CD4-positive, alpha-beta T cell treated with Interleukin-17A for 1 hour (primary cell): ENCODE data around the gene PPARA.

Experiments used
- DNase-seq: peaks from one replicate; pipeline ENCODE4 v3.0.0-alpha.2; 2020

PPARA gene

DNA sequence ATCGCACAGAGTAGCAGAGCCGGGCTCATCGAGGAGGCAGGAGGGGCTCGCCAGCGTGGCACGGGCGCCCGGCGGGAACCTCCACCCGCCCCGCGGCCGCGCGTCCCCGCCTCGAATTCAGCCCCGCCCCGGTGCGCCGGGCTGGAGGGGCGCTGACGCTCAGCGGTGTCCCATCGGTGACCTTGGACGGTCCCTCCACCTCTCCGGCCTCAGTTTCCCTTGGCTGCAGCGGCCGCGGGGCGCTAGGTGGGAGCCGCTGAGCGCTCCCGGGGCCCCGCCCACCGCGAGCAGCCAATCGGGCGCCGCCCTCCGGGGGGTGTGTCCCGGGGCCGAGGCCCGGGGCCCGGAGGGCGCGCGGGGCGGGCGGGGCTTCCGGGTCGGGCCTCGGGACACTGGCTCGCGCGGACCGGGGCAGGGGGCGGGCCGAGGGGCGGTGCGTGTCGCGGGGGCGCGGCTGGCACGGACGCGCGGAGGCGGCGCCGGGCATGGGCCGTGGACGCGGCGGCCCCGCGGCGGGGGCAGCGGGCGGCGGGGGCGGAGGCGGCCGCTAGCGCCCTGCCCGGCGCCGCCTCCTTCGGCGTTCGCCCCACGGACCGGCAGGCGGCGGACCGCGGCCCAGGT lies at the start of gene PPARA:
PPARA (plus strand) TSS at position 493 of the 621 bp plus-strand sequence. CDS start 47,858 bp downstream, outside the sequence.
- peak; percentile 90 for DNase-seq

DNA sequence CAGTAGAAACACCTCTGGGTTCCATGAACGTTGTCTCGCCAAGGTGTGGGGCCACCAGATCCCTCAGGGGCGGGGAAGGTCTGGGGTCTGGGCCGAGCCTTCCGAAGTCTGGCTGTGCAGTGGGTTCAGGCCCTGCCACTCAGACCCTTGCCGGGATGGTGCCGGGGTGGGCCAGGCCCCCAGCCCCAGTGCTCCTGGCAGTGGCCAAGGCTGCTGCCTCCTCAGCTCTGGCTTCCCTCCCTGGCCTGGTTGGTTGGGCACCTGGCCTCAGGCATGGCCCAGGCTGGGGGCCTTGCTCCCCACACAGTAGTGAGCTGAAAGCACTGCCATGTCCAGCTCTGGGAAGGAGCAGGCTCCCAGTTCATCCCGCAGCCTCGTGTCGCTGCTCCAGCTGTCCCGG lies 48.2 kb upstream of the PPARA start:
- DNase-seq, result no peak

DNA sequence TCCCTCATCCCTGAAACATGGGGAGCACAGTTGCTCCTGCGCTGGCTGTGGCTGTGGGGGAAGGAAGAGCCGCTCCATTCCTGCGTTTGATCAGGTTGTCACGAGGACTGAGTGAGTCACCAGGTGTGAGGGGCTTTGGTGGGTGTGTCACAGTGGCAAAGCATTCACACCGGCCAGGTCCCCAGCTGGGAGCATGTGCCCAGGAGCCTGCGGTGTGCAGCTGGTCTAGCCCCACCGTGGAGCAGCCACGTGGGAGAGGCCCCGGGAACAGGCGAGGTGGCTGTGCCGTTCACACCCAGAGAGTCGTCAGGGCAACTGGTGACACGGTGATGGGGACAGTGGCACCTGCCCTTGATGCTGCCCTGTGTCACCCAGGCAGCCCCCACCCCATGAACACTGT lies 47.6 kb upstream of the PPARA start:
- no peak for DNase-seq

DNA sequence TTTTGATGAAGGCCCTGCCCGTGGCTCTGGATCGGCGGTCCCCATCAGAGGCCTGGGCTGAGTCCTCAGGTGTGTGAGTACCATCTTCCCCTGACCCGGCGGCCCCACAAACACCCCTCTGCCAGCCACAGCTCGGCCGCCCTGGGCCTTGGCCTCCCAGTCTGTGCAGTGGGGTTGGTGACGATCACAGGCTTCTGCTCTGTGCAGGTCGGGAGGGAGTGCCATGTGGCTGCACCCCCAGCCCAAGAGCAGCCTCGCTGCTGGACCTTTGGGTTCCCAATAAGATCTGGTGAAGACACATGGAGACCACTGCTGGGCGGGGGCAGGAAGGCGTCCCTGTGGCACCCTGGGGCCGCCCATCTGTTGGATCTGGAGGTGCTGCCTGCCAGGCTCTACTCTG lies 47.1 kb upstream of the PPARA start:
- no peak for DNase-seq

DNA sequence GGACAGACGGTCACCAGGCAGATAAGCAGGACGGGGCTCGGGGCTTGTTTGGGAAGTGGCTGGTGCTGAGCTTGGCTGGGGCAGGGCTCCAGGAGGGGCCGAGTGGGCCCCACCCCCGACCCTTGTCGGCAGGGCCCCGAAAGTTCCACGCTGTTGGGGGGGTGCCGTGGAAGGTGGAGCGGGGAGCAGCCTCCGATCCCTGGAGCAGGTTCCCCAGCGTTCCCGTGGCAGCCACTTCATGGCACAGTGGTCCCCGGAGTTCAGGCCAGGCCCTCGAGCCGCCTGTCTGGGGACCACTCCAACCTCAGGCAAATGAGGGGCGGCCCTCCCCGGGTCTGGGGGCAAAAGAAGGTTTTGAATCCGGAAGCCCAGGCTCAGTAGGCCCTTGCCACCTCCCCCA lies 46.7 kb upstream of the PPARA start:
- DNase-seq, result no peak

DNA sequence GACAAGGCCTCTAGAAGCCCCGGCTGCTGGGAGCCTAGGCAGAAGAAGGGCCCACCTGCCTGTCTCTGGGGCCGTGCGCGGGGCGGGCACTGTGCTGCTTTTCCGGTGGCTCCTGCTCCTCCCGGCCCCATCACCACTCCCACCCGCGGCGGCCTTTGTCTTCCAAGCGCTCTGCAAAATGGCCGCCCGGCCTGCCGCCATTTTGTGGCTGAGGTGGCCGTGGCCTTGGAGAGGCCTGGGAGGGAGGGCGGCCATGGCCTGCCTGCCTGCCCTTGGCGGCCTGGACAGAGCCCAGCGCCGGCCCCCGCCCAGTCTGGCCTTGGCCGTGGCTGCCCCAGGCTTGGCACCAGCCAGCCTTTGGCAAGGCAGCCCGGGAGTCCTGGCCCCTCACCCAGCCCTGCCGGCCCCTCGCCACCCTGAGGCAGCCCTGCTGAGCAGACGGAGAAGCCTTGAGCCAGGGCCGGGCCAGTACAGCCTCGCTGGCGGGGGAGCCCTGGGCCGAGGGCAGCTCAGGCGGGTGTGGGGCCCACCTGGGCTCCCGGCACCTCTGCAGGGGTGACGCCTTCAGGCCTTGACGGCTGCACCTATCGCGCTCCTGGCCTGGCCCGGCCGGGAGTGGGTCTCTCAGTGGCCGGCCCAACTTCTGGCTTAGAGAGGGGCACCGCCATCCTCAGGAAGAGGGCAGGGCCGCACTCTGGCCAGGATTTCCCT lies 46.0 kb upstream of the PPARA start:
- DNase-seq, result no peak

DNA sequence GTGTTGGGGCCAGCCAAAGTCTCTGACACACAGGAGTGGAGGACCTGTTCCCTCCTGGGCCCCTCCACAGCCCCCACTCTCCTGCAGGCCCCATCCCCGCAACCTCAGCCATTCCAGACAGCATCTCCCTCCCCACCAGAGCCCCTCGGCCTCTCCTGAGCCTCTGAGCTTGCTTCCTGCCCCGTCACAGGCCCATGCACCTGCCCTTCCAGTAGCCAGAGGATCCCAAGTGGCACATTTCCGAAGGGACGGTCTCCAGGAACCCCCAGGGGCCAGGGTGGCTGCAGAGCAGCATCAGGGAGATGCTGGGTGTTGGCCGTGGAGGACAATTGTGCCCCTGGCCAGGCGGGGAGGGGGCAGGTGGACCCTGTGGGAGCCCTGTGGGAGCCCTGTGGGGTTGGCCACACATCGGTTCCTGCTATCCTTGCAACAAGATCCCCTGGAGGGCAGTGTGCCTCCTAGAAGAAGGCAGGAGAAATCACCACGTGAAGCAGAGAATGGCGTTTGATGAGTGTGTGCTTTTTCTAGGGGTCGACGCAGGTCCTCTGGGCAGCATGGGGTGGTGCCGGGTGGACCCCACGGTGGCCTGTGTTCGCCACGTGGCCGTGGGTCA lies 45.3 kb upstream of the PPARA start:
- no peak for DNase-seq

DNA sequence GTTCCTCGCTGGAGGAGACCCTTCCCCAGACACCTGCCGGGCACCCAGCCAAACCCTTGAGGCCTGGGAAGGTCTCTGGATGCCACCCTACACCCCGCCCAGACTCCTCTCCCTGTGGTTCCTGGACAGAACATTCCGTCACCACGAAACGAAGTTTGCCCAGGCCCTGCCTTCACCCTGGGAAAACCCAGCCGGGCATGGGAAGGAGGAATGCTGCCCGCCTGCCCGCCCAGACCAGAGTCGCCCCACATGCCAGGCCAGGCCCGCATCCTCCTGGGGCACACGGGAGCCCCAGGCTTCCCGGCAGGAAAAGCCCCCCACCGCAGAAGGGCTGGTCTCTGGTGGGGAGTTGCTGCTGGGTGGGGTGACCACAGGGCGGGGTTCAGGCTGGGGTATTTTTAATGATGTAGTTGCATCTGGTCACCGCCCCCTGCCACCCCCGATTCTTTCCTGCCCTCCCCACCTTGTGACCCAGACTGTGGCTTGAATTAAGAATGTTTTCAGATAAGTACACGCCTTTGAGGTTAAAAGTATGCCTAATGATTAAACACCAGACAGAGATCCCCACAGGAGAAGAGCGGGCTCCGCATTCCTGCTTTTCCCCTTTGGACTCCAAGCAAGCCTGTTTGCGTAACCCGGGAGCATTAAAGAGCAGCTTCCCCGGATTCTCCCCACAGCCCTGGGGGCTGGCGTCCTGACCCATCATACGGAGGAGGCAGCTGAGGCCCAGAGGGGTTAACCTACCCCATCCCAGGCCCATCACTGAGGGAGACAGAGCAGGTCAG lies 44.6 kb upstream of the PPARA start:
- DNase-seq, result no peak

DNA sequence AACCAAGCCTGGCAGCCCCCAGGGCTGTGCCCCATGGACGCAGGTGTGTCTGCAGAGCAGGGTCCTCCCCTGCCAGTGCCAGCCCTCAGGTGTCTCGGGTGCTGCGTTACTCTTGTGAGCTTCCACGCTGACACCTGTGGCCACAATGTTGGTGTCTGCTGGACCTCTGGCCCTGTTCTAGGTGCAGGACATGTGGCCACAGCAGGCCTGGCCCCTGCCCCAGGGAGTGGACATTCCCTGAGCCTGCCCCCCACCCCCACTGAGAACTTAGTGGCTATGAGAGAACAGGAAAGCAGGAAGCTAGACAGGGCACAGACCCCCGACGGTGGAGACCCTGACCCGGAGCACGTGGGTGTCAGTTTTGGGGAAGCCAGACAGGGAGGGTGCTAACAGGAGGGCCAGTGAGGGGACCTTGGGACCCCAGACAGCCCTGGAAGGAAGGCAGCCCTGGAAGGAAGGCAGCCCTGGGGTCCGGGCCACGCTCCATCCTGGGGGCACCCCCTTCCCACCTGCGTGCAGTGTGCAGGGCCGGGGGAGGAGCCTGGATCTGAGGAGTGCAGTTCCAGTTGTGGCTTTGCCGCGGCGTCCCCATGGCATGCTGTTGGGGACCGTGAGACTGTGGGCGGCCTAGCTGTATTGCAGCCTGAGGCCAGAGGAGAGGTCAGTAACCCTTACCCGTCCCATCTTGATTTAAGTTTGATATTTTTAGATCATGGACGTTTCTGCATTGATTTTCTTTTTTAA lies 43.9 kb upstream of the PPARA start:
- DNase-seq, result no peak

DNA sequence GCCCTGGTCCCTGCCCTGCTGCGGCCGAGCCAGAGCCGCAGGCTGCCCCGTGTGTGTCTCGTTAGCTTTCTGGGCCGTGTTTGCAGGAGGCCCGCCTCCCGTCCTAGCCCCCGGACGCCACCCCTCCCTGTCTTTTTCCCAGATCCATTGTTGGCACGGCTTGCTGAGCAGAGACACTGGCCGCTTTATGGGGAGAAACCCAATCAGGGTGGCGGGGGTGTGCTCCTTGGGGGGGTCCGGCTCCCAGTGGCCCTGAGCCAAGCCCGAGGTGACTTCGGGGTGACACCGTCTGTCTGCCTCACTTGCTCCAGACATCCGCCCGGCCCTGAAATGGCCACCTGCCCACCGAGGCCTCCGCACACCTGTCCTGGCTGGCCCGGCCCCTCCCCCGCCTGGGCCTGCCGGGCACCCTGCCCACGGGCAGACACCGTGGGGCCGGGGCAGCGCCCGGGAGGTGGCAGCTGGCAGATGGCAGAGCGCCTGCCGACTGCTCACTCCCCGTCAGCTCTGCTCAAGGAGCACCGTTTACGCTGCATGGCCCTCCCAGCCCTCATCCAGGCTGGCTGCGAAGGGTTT lies 43.1 kb upstream of the PPARA start:
- no peak for DNase-seq

DNA sequence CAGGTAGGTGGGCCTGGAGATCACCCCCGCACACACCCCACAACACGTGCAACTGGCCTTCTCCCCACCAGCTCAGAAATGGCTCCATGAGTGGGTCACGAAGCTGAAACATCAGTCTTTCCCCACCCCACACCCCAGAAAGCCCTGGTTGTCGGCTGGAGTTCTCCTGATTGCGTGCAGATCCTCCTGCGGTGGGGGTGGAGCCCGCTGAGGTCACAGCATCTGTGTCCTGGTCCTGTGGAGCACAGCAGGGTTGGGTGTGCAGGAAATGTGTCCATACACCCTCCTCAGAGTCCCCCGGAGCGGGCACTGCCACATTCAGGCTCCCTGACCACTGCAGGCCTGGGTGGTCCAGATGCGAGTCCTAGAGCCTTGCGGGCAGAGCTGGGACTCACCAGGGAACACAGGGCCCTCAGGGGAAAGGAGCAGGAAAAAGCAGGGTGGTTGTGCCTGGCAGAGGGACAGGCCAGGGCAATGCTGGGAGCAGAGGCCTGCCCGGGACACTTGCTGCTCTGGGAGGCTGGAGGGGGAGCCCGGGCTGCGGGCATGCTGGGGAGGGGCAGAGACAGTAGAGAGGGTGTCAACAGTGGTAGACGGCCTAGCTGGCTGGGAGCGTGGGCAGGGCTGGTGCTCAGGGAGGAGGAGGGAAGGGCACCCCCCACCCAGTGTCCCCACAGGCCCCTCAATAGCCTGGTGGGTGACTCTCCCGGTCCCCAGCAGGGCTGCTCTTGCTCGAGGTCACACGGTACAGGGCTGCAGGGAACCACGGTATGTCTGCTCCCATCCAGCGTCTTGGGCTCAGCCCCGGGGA lies 42.4 kb upstream of the PPARA start:
- no peak for DNase-seq

DNA sequence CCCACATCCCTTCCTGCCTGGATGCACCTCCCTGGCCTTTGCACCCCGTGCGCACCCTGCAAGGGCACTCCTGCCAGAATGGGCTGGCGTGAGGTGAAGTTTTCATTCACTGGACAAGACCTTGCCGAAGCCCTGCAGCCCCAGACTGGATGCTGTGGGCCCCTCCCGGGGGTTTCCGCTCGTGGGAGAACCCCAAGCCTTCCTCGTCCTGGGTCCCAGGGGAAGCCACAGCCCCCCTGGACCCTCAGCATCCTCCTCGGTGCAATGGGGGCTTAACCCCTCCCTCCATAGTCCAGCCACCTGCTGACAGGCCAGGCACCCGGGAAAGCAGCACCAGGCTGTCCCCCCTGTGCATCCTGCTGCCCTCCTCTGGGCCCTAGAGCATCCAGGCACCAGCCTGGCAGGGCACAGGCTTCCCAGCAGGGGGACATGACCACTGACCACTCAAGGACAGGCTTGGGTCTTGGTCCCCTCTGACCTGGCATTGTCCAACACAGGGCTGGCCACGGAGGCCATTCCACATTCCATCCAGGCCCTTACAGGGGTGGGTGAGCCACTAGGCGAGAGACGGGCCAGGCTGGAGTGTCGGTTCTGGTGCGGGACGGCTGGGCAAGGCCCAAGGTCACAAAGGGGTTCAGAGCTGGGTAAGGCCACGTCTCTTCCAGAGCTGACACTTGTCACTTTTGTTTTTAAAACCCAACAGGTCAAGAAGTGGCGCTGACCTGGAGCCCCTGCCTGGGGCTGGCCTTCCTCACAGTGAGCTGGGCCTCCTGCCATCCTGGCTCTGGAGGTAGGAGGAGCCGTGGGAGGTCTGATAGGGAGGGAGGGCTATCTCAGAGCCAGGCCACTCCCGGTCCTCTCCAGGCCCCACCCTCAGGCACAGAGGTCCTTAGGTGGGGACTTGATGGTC lies 41.5 kb upstream of the PPARA start:
- DNase-seq, result no peak

DNA sequence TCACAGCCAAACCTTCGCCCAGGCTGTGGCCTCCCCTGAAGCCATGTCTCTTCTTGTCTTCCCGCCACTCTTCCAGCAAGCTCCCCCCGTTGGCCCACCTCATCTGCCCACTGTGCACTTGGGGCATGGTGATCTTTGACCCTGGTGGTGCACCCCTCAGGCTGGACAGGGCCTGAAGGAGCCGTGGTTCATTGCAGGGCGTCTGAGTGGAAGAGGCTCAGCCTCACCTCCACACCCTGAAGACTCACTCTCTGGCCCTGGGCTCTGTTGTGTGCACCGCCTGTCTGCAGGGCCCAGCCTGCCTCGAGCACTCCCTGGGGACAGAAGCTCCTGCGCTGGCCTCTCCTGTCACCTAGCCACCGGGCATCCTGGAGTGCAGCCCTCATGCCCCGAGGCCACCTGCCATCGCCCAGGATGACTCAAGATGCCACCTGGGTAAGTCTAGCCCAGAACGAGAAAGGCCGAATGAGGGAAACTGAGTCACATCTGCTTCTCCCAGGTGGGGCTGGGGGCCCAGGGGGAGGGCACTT lies 40.8 kb upstream of the PPARA start:
- no peak for DNase-seq

DNA sequence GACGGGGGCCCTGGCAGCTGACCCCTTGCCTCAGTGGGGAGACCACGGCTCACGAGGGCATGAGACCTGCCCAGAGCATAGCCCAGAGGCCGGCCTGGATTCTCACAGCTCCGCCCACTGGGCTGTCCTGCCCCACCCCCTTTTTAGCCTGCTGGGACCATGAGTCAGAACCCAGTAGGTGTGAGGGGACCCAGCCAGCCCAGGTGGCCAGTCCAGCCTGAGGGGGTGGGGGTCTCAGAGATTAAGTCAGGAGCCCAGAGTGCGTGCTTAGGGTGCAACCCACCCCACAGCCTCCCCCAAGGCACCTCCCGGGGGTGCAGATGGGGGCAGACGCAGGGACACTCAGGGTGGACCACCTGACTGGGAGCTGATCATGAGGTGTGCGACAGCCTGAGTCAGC lies 40.1 kb upstream of the PPARA start:
- no peak for DNase-seq

DNA sequence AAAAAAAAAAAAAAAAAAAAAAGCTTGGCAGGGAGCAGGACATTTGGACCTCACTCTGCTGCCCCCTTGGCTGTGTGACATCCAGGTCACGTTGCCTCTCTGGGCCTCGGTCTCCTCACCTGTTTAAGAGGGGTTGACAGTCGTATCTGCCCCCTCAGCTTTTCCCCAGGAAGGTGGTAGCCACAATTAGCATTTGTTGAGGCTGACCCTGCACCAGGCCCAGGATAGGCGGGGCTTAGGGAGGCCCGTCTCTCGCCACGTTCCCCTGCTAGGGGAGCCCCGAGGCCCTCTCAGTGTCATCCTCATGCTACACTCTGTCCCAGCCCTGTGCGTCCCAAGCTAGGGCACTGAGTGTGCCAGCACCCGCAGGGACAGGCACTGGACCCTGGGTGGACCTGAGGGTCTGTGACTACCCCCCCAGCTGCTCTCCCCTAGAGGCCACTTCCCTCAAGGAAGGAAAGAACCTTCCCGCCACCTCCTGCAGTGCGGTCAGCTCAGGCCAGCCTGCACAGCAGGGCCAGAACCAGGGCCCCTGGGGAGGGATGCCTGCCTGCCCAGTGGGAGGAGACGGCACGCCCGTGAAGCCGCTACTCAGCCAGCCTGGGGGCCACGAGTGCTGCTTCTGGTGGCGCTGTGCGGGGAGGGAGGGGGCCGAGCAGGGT lies 38.5 kb upstream of the PPARA start:
- no peak for DNase-seq

DNA sequence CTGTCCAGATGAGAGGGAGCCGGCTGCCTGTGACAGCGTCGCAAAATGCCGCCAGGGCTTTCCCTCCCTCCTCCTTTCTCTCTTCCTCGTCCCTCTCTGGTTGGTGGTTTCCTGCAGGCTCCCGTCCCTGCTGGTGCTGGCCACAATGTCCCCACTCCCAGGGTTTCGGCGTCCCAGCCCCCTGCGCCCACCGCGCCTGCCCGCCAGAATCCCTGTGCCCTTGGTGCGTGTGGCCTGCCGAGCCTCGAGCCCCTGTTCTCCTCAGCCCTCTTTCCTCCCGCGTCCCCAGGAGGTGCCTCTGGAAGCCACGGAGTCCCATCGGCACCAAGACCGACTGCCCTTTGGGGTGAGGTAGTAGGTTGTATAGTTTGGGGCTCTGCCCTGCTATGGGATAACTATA lies 37.9 kb upstream of the PPARA start:
- no peak for DNase-seq

DNA sequence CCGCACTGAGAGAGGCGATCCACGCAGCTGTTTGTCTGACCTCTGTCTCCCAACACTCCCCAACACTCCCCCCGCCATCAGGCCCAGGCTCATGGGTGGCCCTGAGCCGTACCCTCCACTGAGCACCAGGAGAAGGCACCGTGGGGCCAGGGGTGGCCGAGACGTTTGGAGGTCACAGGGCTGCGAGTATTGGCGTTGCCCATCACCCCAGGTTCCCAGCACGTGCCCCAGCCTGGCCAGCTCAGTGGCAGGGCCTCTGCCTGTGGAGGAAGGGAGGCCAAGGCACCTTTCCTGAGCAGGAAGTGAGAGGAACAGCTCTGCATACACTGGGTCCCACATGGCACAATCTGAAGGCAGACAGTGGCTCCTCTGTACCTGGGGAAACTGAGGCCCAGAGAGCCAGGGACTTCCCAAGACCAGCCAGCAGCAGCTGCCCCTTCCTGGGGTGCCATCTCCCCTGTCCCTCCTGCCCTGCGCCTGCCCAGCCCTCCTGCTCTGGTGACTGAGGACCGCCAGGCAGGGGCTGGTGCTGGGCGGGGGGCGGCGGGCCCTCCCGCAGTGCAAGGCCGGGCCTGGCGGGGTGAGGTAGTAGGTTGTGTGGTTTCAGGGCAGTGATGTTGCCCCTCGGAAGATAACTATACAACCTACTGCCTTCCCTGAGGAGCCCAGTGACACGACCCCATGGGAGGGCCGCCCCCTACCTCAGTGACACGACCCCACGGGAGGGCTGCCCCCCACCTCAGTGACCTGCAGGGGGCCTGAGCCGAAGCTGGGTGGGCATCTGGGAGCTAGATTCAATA lies 37.0 kb upstream of the PPARA start:
- DNase-seq, result no peak

DNA sequence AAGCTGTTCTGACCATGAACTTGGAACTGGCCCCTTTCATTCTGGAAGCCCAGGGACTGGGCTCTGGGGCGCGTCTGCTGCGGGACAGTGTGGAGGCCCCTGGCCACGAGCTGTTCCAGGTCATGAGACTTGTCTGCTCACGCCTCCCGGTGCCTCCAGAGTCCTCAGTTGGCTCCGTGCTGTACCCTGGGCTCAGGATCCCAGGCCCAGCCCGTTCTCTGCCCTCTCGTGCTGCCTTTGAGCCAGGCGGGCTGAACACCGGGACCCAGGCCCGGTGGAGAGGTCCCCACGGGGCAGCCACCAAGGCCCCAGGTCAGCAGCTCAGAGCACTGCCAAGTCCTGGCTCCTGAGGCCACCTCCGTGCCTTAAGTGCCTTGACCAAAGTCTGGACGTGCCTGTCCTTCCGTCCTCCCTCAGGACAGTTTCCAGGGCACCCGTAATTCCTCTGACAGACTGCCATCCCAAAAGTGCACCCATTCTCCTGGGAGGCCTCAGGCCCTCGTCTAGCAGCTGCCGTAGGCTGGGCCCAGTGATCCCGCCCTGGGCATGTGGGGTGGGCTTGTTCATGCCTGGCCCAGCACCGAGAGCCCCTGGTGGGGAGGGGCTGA lies 36.3 kb upstream of the PPARA start:
- no peak for DNase-seq
